GM23248 (cell line): ENCODE measurements around the gene PTPRD. TPM values are rescaled to one million over a fixed set of nuclear protein-coding genes. Genes with fewer than 3 reads are reported as not detected.

ENCODE experiments used
- DNase-seq: peaks from one replicate; pipeline ENCODE4 v3.0.0-alpha.2; 2015
- H2AFZ ChIP-seq: fragments of 200-600 bp; sonication (generic); 2 replicates; pipeline ENCODE4 v1.6.1; 2016; ENCODE audit warnings: antibody characterized with exemption
- H3F3A ChIP-seq: fragments of 200-600 bp; sonication (generic); 2 replicates; pipeline ENCODE4 v1.6.1; 2016; ENCODE audit warnings: mild to moderate bottlenecking, antibody characterized with exemption, mixed run types; ENCODE audit not compliant: insufficient read depth
- H3K27ac ChIP-seq: fragments of 200-600 bp; sonication (generic); 2 replicates; pipeline ENCODE4 v1.5.1; 2016; ENCODE audit warnings: mild to moderate bottlenecking
- H3K27me3 ChIP-seq: fragments of 200-600 bp; sonication (generic); replicated peaks from 2 replicates; pipeline ENCODE4 v1.6.1; 2016; ENCODE audit warnings: mild to moderate bottlenecking; ENCODE audit not compliant: insufficient read depth
- H3K36me3 ChIP-seq: fragments of 200-600 bp; sonication (generic); 2 replicates; pipeline ENCODE4 v1.6.1; 2016; ENCODE audit warnings: low read depth, mild to moderate bottlenecking
- H3K4me1 ChIP-seq: fragments of 200-600 bp; sonication (generic); 2 replicates; pipeline ENCODE4 v1.6.1; 2016; ENCODE audit warnings: mild to moderate bottlenecking; ENCODE audit not compliant: insufficient read depth
- H3K4me2 ChIP-seq: fragments of 200-600 bp; sonication (generic); one replicate; pipeline ENCODE4 v1.6.1; 2016; ENCODE audit warnings: mild to moderate bottlenecking; ENCODE audit not compliant: unreplicated experiment
- H3K4me3 ChIP-seq: fragments of 200-600 bp; sonication (generic); 2 replicates; pipeline ENCODE4 v1.5.1; 2016; ENCODE audit warnings: mild to moderate bottlenecking
- H3K79me2 ChIP-seq: fragments of 200-600 bp; sonication (generic); 2 replicates; pipeline ENCODE4 v1.6.1; 2016; ENCODE audit warnings: mild to moderate bottlenecking; ENCODE audit not compliant: insufficient read depth
- H3K9ac ChIP-seq: fragments of 200-600 bp; sonication (generic); 2 replicates; pipeline ENCODE4 v1.6.1; 2016; ENCODE audit warnings: mild to moderate bottlenecking
- H3K9me2 ChIP-seq: fragments of 200-600 bp; sonication (generic); 2 replicates; pipeline ENCODE4 v1.6.1; 2016; ENCODE audit warnings: mixed run types, mild to moderate bottlenecking, moderate library complexity; ENCODE audit not compliant: insufficient read depth
- H3K9me3 ChIP-seq: fragments of 200-600 bp; sonication (generic); one replicate; pipeline ENCODE4 v1.6.1; 2017; ENCODE audit warnings: low read depth
- H4K20me1 ChIP-seq: fragments of 200-600 bp; sonication (generic); 2 replicates; pipeline ENCODE4 v1.6.0; 2016; ENCODE audit not compliant: insufficient read depth
- EZH2 ChIP-seq: fragments of 200-600 bp; sonication (generic); IDR thresholded peaks from 2 replicates; pipeline ENCODE4 v1.6.1; 2018; ENCODE audit warnings: antibody characterized with exemption, mild to moderate bottlenecking; ENCODE audit not compliant: insufficient read depth, poor library complexity, severe bottlenecking
- EZH2phosphoT487 ChIP-seq: fragments of 200-600 bp; sonication (generic); IDR thresholded peaks from 2 replicates; pipeline ENCODE4 v1.6.1; 2018; ENCODE audit warnings: antibody characterized with exemption, moderate library complexity, mild to moderate bottlenecking, low read depth; ENCODE audit not compliant: insufficient read depth
- WGBS, 2 experiments: methylation state at CpG; one replicate each; pipeline ENCODE4 v1.1.6; 2015 to 2017; ENCODE audit warnings: low lambda C conversion rate in 2 of 2, low coverage in 1 of 2; ENCODE audit errors: missing lambda C conversion rate in 2 of 2; 5-methylcytosine and 5-hydroxymethylcytosine counted together
- in situ Hi-C: fragments of 300-500 bp; cut with MboI; formaldehyde crosslinking; loops from 2 replicates; pipeline ENCODE4 v1.15.0; 2020
- polyA plus RNA-seq: library from polyadenylated mRNA; unstranded; fragments of >200 nt; fragmentation: Nextera tagmentation; extraction: Ambion mirVana; gene quantifications from 2 replicates; pipeline ENCODE4 v1.2.1, GENCODE V29; 2016
- total RNA-seq: library from RNA; depleted of rRNA; stranded (reverse); fragments of >200 nt; shearing (Covaris generic); gene quantifications from 2 replicates; pipeline ENCODE4 v1.2.3, GENCODE V29; 2014

The PTPRD gene
- total and polyA plus RNA-seq, 2 experiments from 2014 or later = 0.05 TPM; not detected in 1

DNA sequence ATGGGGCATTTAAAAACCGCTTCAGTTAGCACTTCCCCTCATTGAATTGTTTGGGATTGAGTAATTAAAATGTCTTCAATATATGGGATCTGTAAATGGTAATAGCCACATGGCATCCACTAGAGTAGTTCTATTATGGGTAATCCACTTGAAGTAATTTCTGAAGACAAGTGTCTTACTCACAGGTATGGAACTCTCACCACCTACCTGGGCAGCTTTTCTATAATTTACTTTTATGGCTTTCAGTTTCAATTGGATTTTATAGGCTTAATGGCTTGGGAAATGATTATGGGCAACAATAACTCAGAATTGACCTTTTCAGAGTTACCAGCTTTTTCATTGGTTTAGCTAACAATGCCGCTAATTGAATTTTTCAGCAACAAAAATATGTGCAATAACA, 597.9 kb downstream of the PTPRD start:
- Histone ChIP-seq H3K27ac (no peak overlapping the region), H3K4me2 (no peak overlapping the region), H3K4me1 (no peaks in the 10 kb centered on the region), H3K36me3 (no peaks in the 10 kb centered on the region), H3F3A (no peaks in the 10 kb centered on the region), H3K9me2 (no peaks in the 10 kb centered on the region), H4K20me1 (no peaks in the 10 kb centered on the region), H3K79me2 (no peaks in the 10 kb centered on the region), H3K9ac (no peak overlapping the region), H3K4me3 (no peak overlapping the region), H2AFZ (no peak overlapping the region), H3K9me3 (no peaks in the 10 kb centered on the region), H3K27me3 (no peaks in the 10 kb centered on the region)
- TF ChIP-seq EZH2phosphoT487 (no peak), EZH2 (no peak)
- WGBS, 2 experiments = 27 to 37% methylated on average over 2 of the region's 2 CpGs
- no peak for DNase-seq
- in situ Hi-C loops = no loop called here

- Histone ChIP-seq H2AFZ (no peak overlapping the region), H3K79me2 (no peaks in the 10 kb centered on the region), H3K4me2 (no peak overlapping the region), H3F3A (no peaks in the 10 kb centered on the region), H3K27me3 (no peaks in the 10 kb centered on the region), H3K4me3 (no peak overlapping the region), H3K4me1 (no peaks in the 10 kb centered on the region), H3K9me3 (no peaks in the 10 kb centered on the region), H3K36me3 (no peaks in the 10 kb centered on the region), H3K27ac (no peak overlapping the region), H3K9me2 (no peaks in the 10 kb centered on the region), H3K9ac (no peak overlapping the region), H4K20me1 (no peaks in the 10 kb centered on the region)
- TF ChIP-seq EZH2 (no peak), EZH2phosphoT487 (no peak)
- in situ Hi-C loops = no loop called here
- WGBS, 2 experiments = 39 to 44% methylated on average over 3 of the region's 3 CpGs
- DNase-seq = no peak
Observed at GRCh38 chr9:10009401-10009800, 603.4 kb downstream of the PTPRD start.

GRCh38 chr9:10008101-10008799, 604.6 kb downstream of the PTPRD start:
- Histone ChIP-seq H3K9ac (no peak overlapping the region), H3K9me3 (no peaks in the 10 kb centered on the region), H3K79me2 (no peaks in the 10 kb centered on the region), H3K27me3 (no peaks in the 10 kb centered on the region), H4K20me1 (no peaks in the 10 kb centered on the region), H3F3A (no peaks in the 10 kb centered on the region), H3K4me2 (no peak overlapping the region), H3K9me2 (no peaks in the 10 kb centered on the region), H3K36me3 (no peaks in the 10 kb centered on the region), H2AFZ (no peak overlapping the region), H3K4me3 (no peak overlapping the region), H3K4me1 (no peaks in the 10 kb centered on the region), H3K27ac (no peak overlapping the region)
- 0% methylated on average over 1 of the region's 1 CpG for WGBS, 2 experiments
- DNase-seq = no peak
- TF ChIP-seq EZH2 = no peak
- TF ChIP-seq EZH2phosphoT487 = no peak
- in situ Hi-C loops = no loop called here

GRCh38 chr9:10007356-10007755, 605.4 kb downstream of the PTPRD start:
- H3K27me3 ChIP-seq = no peaks in the 10 kb centered on the region
- H3K4me1 ChIP-seq = no peaks in the 10 kb centered on the region
- in situ Hi-C loops = no loop called here
- H3K79me2 ChIP-seq = no peaks in the 10 kb centered on the region
- no peak for TF ChIP-seq EZH2
- TF ChIP-seq EZH2phosphoT487 = no peak
- 11 to 12% methylated on average over 5 of the region's 5 CpGs for WGBS, 2 experiments
- H3K27ac ChIP-seq = no peak overlapping the region
- no peak overlapping the region for H3K9ac ChIP-seq
- H3K9me3 ChIP-seq = no peaks in the 10 kb centered on the region
- no peak overlapping the region for H2AFZ ChIP-seq
- H4K20me1 ChIP-seq = no peaks in the 10 kb centered on the region
- no peak overlapping the region for H3K4me2 ChIP-seq
- no peaks in the 10 kb centered on the region for H3F3A ChIP-seq
- no peaks in the 10 kb centered on the region for H3K9me2 ChIP-seq
- H3K36me3 ChIP-seq = no peaks in the 10 kb centered on the region
- H3K4me3 ChIP-seq = no peak overlapping the region
- DNase-seq = no peak
